Measurements from ENCODE around the gene ARHGEF25. TPM values are rescaled to one million over a fixed set of nuclear protein-coding genes. Genes with fewer than 3 reads are reported as not detected.

The ARHGEF25 gene
- total RNA-seq, 2 donors from 2014 or later: 12.7 to 20.1 TPM

DNA sequence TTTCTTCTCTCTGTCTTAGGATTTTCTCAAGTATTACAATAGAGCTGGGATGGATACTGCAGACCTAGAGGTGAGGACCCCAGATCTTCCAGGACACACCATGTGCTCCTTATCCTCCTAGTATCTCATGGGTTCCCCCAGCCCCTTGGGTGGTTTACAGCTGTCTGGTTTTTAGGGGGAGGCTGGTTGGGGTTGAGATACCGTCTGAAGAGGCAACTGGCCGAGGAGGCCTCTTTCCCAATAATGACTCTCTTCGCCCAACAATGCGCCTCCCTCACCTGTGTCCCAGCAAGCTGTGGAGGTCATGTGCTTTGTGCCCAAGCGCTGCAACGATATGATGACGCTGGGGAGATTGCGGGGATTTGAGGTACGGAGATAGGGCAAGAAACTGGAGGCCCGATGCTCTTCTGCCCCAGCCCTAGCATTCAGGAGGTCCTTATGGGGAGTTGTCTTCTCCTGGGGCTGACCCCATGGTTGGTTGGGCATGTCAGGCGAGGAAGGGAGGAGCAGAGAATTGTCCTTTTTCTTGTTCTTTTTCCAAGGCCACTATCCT, 3.8 kb downstream of the ARHGEF25 start:
- Histone ChIP-seq H3K27ac (ENCODE audit: low read depth, low read length) (no peak overlapping the region), H3K9me3 (ENCODE audit: control insufficient read depth, low read length) (no peaks in the 10 kb centered on the region), H3K4me3 (ENCODE audit: low read length) (no peak overlapping the region), H3K36me3 (ENCODE audit: control insufficient read depth, insufficient read depth, low read length) (peaks cover 7% of the 10 kb centered on the region), H3K9ac (ENCODE audit: extremely low read depth, low read length, poor library complexity, severe bottlenecking) (no peak overlapping the region), H3K27me3 (ENCODE audit: control insufficient read depth, insufficient read depth, low read length, poor library complexity, severe bottlenecking) (peaks cover 64% of the 10 kb centered on the region), H3K4me1 (ENCODE audit: control insufficient read depth, insufficient read depth, low read length) (no peaks in the 10 kb centered on the region)
- Mint-ChIP-seq H3K36me3 (ENCODE audit: low read depth) (peaks cover 18% of the 10 kb centered on the region), H3K27ac (no peak overlapping the region), H3K9me3 (no peaks in the 10 kb centered on the region), H3K4me3 (no peak overlapping the region), H3K4me1 (peaks cover 8% of the 10 kb centered on the region), H3K27me3 (ENCODE audit: insufficient read depth) (peaks cover 88% of the 10 kb centered on the region)
- DNase-seq: no peak
- TF ChIP-seq, protein P1, sequence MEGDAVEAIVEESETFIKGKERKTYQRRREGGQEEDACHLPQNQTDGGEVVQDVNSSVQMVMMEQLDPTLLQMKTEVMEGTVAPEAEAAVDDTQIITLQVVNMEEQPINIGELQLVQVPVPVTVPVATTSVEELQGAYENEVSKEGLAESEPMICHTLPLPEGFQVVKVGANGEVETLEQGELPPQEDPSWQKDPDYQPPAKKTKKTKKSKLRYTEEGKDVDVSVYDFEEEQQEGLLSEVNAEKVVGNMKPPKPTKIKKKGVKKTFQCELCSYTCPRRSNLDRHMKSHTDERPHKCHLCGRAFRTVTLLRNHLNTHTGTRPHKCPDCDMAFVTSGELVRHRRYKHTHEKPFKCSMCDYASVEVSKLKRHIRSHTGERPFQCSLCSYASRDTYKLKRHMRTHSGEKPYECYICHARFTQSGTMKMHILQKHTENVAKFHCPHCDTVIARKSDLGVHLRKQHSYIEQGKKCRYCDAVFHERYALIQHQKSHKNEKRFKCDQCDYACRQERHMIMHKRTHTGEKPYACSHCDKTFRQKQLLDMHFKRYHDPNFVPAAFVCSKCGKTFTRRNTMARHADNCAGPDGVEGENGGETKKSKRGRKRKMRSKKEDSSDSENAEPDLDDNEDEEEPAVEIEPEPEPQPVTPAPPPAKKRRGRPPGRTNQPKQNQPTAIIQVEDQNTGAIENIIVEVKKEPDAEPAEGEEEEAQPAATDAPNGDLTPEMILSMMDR (conservative IDR thresholded peaks at IDR 0.05): no peak
- 67 to 85% methylated on average over 3 to 11 of the region's 11 CpGs for WGBS, 2 experiments (ENCODE audit: insufficient coverage in 1 of 2, insufficient read length in 1 of 2)

DNA sequence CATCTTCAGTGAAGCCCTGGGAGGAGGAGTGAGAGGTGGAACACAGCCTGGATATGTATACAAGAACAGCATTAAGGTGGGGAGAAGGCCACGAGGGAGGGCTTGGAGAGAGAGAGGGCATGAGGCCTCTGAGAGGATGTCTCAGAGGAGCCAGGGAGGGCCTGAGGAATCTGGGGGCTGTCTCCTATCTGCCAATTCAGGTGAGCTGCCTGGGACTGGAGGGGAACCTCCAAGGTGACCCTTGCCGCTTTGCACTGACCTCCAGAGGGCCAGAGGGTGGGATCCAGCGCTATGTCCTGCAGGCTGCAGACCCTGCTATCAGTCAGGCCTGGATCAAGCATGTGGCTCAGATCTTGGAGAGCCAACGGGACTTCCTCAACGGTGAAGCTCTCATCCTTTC, 4.4 kb downstream of the ARHGEF25 start:
- peaks cover 64% of the 10 kb centered on the region for H3K27me3 ChIP-seq (ENCODE audit: control insufficient read depth, insufficient read depth, low read length, poor library complexity, severe bottlenecking)
- no peak overlapping the region for H3K9ac ChIP-seq (ENCODE audit: extremely low read depth, low read length, poor library complexity, severe bottlenecking)
- H3K4me1 Mint-ChIP-seq: peaks cover 8% of the 10 kb centered on the region
- H3K4me1 ChIP-seq (ENCODE audit: control insufficient read depth, insufficient read depth, low read length): no peaks in the 10 kb centered on the region
- no peak overlapping the region for H3K27ac Mint-ChIP-seq
- peaks cover 18% of the 10 kb centered on the region for H3K36me3 Mint-ChIP-seq (ENCODE audit: low read depth)
- H3K27me3 Mint-ChIP-seq (ENCODE audit: insufficient read depth): peaks cover 89% of the 10 kb centered on the region
- H3K36me3 ChIP-seq (ENCODE audit: control insufficient read depth, insufficient read depth, low read length): peaks cover 7% of the 10 kb centered on the region
- H3K27ac ChIP-seq (ENCODE audit: low read depth, low read length): no peak overlapping the region
- 90 to 92% methylated on average over 5 of the region's 5 CpGs for WGBS, 2 experiments (ENCODE audit: insufficient coverage in 1 of 2, insufficient read length in 1 of 2)
- no peaks in the 10 kb centered on the region for H3K9me3 Mint-ChIP-seq
- TF ChIP-seq, protein P1 (conservative IDR thresholded peaks at IDR 0.05): no peak
- H3K4me3 ChIP-seq (ENCODE audit: low read length): no peak overlapping the region
- H3K4me3 Mint-ChIP-seq: no peak overlapping the region
- no peaks in the 10 kb centered on the region for H3K9me3 ChIP-seq (ENCODE audit: control insufficient read depth, low read length)
- DNase-seq: no peak

DNA sequence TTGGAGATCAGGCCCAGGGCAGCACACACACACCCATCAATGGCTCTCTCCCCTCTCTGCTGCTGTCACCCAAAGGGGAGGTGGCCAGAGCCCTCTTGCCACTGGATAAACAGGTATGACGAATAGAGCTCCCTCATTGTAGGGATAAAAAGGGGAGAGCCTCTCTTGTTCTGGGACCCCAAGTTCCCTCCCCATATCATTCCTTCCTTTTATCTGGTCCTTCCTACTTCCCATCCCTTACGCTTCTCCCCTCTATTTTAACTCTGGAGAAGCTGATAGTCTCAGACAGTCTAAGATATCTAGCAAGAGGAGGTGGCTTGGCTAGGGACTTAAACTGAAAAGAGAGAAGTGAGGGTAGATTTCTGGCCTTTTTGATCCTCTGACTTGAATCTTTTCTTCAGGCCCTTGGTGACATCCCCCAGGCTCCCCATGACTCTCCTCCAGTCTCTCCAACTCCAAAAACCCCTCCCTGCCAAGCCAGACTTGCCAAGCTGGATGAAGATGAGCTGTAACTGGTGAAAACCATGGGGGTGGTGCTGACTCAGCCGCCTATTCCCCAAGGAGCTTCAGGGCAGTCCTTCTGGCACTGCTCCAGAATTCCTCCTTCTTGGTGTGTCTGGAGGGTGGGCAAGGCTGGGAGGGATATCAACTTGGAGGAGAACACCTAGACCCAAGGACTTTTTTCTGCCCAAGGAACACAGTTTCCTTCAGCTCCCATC, 5.3 kb downstream of the ARHGEF25 start:
- no peaks in the 10 kb centered on the region for H3K4me1 ChIP-seq (ENCODE audit: control insufficient read depth, insufficient read depth, low read length)
- Mint-ChIP-seq H3K27ac (no peak overlapping the region), H3K36me3 (ENCODE audit: low read depth) (peaks cover 18% of the 10 kb centered on the region), H3K9me3 (no peaks in the 10 kb centered on the region), H3K27me3 (ENCODE audit: insufficient read depth) (peaks cover 95% of the 10 kb centered on the region), H3K4me1 (peaks cover 16% of the 10 kb centered on the region), H3K4me3 (no peak overlapping the region)
- no peak overlapping the region for H3K27ac ChIP-seq (ENCODE audit: low read depth, low read length)
- H3K9me3 ChIP-seq (ENCODE audit: control insufficient read depth, low read length): no peaks in the 10 kb centered on the region
- H3K9ac ChIP-seq (ENCODE audit: extremely low read depth, low read length, poor library complexity, severe bottlenecking): no peak overlapping the region
- H3K36me3 ChIP-seq (ENCODE audit: control insufficient read depth, insufficient read depth, low read length): peaks cover 7% of the 10 kb centered on the region
- TF ChIP-seq, protein P1 (conservative IDR thresholded peaks at IDR 0.05): no peak
- no peak overlapping the region for H3K4me3 ChIP-seq (ENCODE audit: low read length)
- H3K27me3 ChIP-seq (ENCODE audit: control insufficient read depth, insufficient read depth, low read length, poor library complexity, severe bottlenecking): peaks cover 68% of the 10 kb centered on the region
- DNase-seq: no peak
- 80 to 96% methylated on average over 1 to 3 of the region's 3 CpGs for WGBS, 2 experiments (ENCODE audit: insufficient coverage in 1 of 2, insufficient read length in 1 of 2)

Data from endodermal cell (in vitro differentiated cells).